ENCODE data around the gene WDR93. TPM values are rescaled to one million over a fixed set of nuclear protein-coding genes. Genes with fewer than 3 reads are reported as not detected.

Gene WDR93
- total RNA-seq (2022; extraction: Qiagen RNA extraction; ENCODE audit: low read depth) = 0.06 to 0.28 TPM (median 0.21 TPM) in 4 of 5 replicates, not detected in the other

DNA sequence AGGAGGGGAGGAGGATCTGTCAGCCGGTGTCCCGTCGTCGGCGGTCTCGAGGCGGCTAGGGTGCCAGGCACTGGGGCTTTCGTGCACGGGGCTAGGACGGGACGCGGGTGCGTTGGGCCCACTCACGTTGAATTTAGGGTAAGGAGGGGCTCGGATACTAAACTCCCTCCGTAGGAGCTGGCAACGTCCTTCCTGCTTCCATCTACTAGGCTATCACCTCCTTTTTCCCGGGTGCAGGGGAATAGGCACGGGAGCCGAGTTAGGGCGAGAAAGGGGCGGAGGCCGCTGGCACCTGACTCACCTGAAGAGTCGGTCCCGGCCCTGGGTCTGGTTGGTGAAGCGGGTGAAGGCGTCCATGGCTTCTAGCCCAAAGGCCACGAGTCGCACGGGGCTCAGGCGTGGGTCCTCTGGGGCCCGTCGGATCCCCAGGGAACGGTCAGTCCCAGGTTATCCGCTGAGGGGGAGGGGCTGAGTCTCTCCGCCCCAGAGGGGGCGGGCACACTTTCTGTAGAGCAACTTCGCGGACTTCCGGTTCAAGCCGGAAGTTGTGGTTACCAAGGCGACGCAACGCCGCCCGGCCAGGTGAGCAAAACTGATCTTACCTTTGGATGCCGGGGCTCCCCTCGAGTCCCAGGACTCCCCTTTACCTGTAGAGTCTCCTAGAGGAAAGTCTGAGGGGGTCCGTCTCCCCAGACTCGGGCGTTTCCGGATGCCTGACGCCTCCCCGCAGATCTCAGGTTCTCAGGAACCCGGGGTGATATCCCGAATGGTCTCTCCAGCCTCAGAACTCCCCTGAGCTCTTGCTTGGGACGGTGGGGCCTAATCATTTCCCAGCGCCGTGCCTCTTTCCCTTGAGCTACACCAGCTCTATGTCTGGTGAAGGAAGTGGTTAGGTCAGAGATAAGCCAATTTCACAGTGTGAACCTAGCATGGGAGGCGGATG lies at the start of gene WDR93, which contains the start of gene PEX11A:
TSS of gene WDR93 (plus strand) at position 536 of the 943 bp plus-strand sequence. CDS start 10,936 bp downstream, outside the sequence.
TSS of gene PEX11A (minus strand) at position 479 of the 943 bp plus-strand sequence. CDS start at position 357, 122 bp downstream.

DNA sequence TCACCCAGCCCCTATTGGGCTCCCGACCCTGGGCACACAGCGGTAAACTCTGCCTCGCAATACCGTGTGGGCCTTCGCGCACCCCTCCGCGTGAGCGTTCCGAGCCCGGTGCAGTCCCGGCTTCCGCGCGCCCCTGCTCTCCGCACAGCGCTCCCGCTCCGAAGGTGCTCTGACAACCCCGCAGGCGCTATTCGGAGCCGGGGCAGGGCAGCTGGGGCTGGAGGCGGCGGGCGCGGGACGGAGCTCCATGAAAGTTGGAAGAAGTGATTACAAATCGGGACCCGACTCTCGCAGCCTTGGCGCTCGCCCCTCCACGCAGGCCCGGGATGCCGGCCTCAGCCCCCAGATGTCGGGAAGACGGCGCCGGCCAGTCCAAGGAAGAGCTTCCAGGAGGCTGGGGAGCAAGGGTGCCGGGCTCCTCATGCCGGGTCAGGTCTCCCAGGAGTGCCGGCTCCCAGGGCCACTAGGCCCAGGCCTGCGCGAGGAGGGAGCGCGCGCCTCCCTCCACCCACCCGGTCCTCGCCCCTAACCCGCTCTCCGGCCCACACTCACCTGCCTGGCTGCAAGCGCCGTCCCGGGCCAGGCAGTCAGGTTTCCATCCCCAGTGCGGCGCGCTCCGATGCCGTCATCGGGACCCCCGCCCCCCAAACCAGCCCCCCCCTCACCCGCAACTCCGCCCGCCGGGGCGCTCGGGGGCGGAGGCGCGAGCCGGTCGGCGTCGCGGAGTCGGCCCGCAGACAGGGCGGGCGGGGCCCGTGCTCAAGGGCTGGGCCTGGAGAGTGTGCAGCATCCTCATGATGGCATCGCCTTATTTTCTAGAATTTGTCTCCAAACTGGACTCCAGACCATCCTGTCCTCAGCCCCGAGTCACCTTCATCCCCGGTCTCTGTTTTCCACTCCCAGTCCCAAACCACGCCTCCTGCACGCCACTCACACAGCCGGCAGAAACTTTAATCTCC lies 35.5 kb upstream of the WDR93 start, which contains the start of gene KIF7:
TSS of gene KIF7 (minus strand) at position 621 of the 959 bp plus-strand sequence. CDS start 2,537 bp downstream, outside the sequence.

DNA sequence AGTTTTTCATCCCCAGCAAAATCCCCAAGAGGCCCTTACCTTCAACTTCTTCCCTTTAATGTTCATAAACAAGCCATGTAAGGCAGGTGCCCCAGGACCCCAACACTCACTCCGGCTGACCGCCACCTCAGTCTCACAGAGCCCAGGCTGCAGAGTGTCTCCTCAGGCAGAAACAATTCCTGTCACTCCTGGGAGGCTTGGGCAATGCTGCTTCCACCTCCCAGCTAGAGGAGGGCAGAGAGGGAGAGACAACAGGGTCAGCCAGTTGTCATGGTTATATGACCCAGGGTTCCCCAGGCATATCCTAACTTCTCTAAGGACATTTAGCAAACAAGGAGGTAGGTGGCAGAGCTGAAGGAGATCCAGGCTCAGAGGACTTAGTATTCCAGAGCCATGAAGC lies 11.4 kb upstream of the WDR93 start, which contains the start of gene PLIN1:
TSS of gene PLIN1 (minus strand) at position 156 of the 400 bp plus-strand sequence. CDS start 1,878 bp downstream, outside the sequence.

DNA sequence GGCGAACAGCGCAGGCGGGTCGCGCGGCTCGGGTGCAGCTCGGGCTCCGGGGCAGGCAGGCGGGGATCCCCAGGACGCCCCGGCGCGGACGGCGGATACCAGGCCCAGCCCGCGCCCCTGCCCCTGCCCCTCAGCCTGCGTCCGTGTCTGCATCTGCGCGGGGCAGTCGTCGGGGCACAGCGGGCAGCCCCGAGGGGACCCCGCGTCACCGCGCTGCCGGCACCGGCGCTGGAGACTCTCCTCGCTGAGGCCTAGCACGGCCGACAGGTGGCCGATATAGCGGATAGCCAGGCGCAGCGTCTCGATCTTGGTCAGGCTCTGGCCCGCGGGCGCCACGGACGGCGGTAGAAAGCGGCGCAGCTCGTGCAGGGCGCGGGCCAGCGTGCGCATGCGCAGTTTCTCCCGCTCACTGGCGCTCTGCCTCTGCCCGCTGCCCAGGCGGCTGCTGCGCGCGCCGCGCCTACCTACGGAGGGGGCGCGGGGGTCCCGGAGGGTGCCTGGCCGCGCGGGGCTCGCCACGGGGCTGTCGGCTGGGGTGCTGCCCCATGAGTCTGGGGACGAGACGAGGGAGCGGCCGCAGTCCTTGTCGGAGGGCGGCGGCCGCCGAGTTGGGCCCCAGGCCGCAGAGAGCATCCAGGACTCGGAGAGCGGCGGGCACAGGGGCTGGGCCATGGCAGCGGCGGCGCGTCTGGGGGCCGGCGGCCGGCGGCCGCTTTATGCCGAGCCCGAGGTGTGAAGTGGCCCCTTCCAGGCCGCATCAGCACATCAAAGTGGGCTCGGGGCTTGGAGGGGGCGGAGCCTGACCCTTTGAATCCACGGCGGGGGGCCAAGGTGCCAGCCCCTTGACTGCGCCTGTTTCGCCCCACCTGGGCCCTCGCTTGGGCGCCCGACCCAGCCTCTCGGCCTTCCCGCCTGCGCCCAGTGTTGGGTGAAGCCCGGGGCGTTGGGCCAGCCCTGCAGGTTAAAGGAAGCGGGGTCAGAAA lies 60.2 kb downstream of the WDR93 start, which contains the start of gene MESP1:
TSS of gene MESP1 (minus strand) at position 690 of the 983 bp plus-strand sequence. CDS start at position 672, 18 bp downstream.

DNA sequence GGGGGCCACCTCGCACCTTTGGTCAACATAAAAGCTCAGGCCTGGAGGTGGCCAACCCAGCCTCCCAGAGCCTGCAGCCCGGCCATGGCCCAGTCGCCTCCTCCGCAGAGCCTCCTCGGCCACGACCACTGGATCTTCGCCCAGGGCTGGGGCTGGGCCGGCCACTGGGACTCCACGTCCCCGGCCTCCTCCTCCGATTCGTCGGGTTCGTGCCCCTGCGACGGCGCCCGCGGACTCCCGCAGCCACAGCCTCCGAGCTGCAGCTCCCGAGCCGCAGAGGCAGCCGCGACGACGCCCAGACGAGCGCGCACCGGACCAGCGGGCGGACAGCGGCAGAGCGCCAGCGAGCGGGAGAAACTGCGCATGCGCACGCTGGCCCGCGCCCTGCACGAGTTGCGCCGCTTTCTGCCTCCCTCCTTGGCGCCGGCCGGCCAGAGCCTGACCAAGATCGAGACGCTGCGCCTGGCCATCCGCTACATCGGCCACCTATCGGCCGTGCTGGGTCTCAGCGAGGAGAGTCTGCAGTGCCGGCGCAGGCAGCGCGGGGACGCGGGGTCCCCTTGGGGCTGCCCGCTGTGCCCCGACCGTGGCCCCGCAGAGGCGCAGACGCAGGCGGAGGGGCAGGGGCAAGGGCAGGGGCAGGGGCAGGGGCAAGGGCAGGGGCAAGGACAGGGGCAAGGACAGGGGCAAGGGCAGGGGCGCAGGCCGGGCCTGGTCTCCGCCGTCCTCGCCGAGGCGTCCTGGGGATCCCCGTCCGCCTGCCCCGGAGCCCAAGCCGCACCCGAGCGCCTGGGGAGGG lies 85.9 kb downstream of the WDR93 start, which contains the start of gene MESP2:
TSS of gene MESP2 (plus strand) at position 59 of the 799 bp plus-strand sequence. CDS start at position 85, 26 bp downstream.

Other genes starting within 250 kb of the WDR93 start
- gene RHCG, start 194.2 kb upstream of the WDR93 start, total RNA-seq (2022; extraction: Qiagen RNA extraction; ENCODE audit: low read depth) = 35.4 to 44.9 TPM (median 36.0 TPM) in 5 replicates
- 12.8 to 15.7 TPM (median 14.9 TPM) in 5 replicates for gene TICRR, start 115.3 kb upstream of the WDR93 start, total RNA-seq (2022; extraction: Qiagen RNA extraction; ENCODE audit: low read depth)
- gene KIF7, start 35.3 kb upstream of the WDR93 start, total RNA-seq (2022; extraction: Qiagen RNA extraction; ENCODE audit: low read depth) = 3.3 to 5.6 TPM (median 3.9 TPM) in 5 replicates
- gene PLIN1, start 11.4 kb upstream of the WDR93 start, total RNA-seq (2022; extraction: Qiagen RNA extraction; ENCODE audit: low read depth) = 0.06 to 0.11 TPM (median 0.08 TPM) in 3 of 5 replicates, not detected in the others
- 5.9 to 7.7 TPM (median 6.9 TPM) in 5 replicates for gene PEX11A, start 57 bp upstream of the WDR93 start, total RNA-seq (2022; extraction: Qiagen RNA extraction; ENCODE audit: low read depth)
- 2.9 to 7.5 TPM (median 6.2 TPM) in 5 replicates for gene MESP1, start 60.4 kb downstream of the WDR93 start, total RNA-seq (2022; extraction: Qiagen RNA extraction; ENCODE audit: low read depth)
- 0.41 to 0.73 TPM (median 0.51 TPM) in 4 of 5 replicates, not detected in the other for gene MESP2, start 85.5 kb downstream of the WDR93 start, total RNA-seq (2022; extraction: Qiagen RNA extraction; ENCODE audit: low read depth)
- 27.2 to 39.1 TPM (median 35.6 TPM) in 5 replicates for gene ANPEP, start 124.0 kb downstream of the WDR93 start, total RNA-seq (2022; extraction: Qiagen RNA extraction; ENCODE audit: low read depth)
- gene AP3S2, start 203.2 kb downstream of the WDR93 start, total RNA-seq (2022; extraction: Qiagen RNA extraction; ENCODE audit: low read depth) = 35.7 to 85.4 TPM (median 42.2 TPM) in 5 replicates
- gene ARPIN, start 222.1 kb downstream of the WDR93 start, total RNA-seq (2022; extraction: Qiagen RNA extraction; ENCODE audit: low read depth) = 9.2 to 12.5 TPM (median 12.0 TPM) in 5 replicates

All from A549 treated with CpdA at 1 μM for 4 hours (cell line).